Suppressor macrophage treated with lipopolysaccharide for 4 hours (primary cell): ENCODE data around the gene PSMD3.

Experiments used
- DNase-seq: peaks from one replicate; pipeline ENCODE4 v3.0.0-alpha.2; 2020

PSMD3 gene

DNA sequence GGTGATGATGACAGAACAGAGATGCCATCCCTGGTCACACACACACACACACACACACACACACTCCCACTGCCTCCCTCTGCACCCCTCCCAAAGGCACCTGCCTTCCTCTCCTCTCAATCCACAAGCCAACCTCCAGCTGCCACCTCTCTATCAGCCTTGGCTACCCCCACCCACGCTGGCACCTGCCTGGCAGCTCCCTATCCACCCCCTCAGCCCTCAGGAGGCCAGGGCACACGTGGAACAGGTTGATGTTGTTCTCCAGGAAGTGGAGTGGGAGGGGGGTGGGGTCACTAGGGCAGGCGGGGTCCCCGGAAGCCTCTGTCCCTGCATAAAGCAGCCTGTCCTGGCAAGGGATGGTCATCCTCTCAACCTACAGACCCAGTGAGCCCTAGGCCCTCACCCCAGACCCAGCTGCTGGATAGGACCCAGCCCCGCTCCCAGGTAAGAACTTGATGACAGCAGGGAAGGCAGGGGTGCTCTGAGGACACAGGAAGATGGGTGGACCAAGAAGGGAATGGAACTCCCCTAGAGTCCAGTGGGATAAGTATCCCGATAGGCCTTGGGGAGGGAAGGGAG, 17.9 kb upstream of the PSMD3 start, which contains the start of gene GSDMA:
GSDMA (plus strand) TSS at position 363 of the 579 bp plus-strand sequence. CDS start 2,684 bp downstream, outside the sequence.
- DNase-seq = no peak

DNA sequence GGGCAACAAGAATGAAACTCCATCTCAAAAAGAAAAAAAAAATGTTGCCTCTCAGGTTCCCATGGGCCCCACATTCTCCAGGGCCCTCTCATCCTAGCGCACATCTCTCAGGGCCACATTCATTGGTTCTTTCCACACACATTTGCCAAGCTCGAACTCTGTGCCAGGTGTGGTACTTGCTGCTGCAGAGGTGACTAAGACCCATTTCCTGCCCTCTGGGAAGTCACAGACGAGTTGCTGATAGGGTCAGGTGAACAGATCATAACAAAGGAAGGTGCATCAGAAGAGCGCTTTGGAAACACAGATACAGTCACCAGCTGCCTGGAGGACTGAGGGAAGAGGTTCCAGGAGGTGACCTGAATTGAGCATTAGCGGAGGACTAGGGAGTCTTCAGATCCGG, 16.8 kb upstream of the PSMD3 start:
- no peak for DNase-seq

DNA sequence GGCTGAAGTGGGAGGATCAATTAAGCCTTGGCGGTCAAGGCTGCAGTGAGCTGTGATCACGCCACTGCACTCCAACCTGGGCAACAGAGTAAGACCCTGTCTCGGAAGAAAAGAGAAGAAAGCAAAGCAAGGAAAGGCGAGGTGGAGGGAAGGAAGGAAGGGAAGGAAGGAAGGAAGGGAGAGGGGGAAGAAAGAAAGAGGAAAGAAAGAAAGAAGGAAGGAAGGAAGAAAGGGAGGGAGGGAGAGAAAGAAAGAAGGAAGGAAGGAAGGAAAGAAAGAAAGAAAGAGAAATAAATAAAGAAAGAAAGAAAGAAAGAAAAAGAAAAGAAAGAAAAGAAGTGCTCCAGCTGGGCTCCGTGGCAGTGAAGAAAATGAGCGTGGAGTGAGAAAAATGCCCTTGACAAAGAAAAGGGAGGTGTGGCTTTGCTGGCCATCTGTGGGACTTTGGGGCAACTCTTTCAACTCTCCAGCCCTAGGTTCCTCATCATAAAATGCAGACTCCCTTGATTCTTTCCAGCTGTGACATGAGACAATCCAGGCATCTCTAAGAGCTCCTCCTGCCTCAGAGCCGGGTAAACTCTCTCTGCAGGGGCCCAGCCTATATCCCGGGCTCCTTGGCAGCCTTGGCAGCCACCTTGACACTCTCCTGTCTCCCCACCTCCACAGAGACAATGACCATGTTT, 15.4 kb upstream of the PSMD3 start:
- no peak for DNase-seq

DNA sequence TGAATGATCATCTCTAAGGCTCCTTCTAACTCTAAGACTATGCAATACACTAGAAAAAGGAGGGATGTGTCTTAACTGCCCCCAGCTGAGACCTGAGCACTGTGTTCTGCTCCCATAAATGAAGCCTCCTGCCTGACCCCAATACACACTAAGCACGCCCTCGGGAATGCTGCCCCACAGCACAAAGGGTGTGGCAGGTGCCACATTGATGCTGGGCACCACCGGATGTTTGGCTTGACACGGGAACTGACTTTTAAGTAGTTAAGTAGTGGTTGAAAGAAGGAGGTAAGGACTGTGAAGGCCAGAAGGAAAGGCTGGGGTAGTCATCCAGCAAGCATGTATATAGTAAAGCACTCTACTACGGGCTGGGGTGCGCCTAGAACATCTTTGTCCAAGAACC, 13.8 kb upstream of the PSMD3 start:
- no peak for DNase-seq

DNA sequence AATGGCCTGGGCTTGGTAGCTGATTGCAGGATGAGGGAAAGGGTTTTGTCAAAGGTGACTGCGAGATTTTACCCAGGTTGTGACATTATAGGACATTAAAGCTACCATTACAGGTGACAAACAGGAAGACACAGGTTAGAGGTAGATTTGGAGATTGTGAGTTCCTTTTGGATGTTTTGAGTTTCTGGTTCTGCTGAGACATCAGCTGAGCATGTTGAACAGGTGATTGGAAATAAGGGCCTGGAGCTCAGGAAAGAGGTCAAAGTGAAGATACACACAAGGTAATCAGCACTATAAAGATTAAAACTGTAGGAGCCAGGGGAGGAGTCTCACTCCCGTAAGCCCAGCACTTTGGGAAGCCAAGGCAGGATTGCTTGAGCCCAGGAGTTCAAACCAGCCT, 11.8 kb upstream of the PSMD3 start:
- DNase-seq = no peak

DNA sequence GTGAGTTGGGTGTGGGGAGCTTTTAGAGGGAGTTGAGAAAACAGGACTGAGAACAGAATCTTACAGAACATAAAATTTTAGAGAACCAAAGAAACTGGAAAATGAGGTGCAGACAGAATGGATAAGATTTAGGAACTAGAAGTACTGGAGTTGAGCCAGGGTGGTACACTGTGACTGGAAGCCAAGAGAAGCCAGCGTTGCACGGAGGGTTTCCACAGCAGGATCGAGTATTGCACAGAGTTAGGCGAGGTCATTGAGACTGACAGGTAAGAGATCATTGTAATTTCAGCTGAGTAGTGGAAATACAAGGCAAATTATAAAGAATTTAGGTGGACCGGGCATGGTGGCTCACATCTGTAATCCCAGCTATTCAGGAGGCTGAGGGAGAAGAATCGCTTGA, 11.2 kb upstream of the PSMD3 start:
- DNase-seq = peak; percentile 56

DNA sequence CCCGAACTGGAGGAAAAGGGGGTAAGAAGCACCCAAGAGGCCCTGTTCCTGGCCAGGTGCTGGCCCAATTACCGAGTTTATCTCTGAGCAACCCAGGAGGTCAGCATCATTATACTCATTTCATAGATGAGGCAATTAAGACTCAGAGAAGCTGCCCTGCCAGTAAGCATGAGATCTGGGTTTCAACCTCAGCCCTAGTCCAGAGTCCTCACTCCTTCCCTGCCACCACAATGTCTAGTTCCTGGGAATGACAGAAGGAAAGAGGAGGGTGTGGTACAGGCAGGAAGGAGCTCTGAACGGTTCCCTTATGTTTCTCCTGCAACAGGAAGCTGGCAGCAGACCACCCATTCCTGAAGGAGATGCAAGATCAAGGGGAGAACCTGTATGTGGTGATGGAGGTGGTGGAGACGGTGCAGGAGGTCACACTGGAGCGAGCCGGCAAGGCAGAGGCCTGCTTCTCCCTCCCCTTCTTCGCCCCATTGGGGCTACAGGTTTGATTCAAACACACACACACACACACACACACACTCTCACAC, 10.4 kb upstream of the PSMD3 start:
- no peak for DNase-seq

DNA sequence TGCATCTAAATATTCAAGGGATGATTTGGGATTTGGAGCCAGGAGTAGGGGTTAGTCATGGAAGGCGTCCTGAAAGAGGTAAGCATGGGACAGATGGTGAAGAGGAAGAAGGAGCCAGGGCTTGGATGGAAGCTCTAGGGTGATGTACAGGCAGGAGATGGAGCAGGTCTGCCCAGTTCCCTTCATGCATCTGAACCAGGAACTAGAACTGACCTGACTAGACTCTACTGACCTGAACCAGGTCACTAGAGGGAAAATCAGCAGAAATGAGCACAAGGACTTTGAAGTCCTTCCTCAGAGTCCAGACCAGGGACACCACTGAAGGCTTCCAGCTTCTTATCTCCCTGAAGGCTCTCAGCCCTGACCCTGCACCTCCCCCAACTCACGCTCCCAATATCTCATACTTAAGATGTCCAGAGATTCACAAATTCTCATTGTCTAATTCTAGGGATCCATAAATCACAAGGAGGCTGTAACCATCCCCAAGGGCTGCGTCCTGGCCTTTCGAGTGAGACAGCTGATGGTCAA, 9.5 kb upstream of the PSMD3 start:
- no peak for DNase-seq

DNA sequence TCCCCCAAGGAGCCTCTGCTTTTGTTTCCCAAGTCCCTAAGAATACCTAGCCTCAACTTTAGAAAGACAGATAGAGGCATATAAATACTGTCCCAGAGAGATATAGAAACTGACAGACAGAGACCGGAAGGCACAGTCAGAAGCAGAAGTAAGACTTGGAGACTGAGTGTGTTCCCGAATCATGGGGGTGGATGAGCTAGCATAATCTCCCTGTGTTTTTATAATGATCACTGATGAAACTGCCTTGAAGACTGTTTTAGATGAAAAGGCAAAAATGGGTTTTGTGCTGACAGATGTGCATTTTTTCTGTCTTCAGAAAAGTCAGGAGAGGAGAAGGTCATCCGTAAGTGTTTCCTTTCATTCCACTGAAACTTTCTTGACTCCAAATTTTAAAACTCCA, 8.3 kb upstream of the PSMD3 start:
- peak; percentile 86 for DNase-seq

DNA sequence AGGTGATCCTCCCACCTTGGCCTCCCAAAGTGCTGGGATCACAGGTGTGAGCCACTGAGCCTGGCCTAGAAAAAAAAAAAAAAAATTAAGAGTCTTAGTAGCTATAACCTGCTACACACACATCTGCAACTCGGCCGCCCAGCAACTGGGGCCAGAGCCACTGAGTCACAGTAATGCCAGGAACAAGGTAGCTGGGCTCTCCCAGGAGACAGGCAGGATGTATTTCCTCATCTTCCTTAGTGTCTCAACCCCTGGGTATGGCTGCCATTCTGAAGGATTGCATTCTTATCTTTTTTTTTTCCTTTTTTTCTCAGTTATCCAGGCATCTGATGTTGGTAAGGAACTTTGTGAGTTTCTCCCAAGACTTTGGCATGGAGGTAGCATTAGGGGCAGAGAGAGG, 7.1 kb upstream of the PSMD3 start:
- peak; percentile 32 for DNase-seq

DNA sequence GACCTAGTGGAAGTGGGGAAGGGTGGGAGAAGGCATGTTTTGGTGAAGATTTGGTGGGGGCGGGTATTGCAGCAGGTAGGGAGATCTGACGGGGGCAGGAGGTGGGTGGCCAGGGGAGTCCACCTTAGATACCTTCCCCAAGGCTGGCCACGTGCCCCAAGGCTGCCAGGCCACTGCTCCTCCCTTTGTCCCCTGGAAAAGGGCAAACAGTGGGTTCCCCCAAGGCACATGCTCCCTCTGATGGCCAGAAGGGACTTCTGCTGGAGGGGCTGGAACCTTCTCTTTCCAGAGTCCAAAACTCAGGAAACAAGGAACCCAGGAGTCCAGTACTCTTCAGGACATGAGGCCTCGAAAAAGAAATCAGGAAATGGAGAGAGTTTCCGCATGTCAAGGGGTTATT, 6.2 kb upstream of the PSMD3 start:
- no peak for DNase-seq

DNA sequence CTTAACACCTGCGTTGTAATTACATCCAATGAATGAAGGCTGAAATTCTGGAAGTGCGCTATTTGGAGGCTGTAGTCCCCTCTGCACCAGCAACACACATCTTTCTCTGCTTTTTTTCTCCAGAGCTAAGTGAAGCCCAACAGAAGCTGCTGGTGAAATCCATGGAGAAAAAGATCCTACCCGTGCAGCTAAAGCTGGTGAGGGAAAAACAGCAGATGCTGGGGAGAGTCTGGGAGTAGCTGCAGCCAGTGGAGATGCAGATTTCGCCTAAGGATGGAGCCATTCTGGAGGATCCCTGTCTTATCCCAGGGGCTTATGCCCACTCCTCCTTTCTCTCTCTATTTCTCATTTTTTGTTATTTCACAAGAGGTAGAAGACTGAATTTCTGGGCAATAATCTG, 4.8 kb upstream of the PSMD3 start:
- no peak for DNase-seq

DNA sequence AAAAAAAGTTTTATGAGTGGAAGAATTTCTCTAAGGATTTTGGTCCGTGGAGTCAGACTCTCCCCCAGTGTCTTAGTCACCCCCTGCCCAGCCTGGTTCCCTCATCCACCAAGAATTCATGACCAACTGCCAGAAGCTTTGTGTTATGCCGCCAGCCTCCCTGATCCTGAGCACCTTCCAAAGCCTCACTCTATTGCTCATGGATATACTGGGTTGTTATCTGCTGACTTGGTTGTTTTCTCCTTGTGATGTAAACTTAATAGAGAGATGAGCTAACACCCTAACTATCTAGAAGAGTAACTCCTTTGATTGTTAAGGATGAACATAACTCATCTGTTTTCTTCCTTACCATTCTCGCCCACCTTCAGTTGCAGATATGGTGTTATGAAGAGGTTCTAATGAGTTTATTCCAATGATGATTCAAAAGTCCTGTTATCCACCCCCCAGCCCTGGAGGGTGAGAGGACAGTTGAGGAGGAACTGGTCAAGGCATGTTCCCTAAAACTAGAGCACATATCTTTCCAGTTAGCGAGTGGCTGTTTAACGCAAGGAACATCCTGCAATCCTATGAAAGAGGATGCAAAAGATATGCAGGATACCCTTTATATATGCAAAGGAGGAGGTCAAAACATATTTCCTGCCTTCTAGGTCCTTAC, 1.5 kb upstream of the PSMD3 start:
- DNase-seq = peak; percentile 20

DNA sequence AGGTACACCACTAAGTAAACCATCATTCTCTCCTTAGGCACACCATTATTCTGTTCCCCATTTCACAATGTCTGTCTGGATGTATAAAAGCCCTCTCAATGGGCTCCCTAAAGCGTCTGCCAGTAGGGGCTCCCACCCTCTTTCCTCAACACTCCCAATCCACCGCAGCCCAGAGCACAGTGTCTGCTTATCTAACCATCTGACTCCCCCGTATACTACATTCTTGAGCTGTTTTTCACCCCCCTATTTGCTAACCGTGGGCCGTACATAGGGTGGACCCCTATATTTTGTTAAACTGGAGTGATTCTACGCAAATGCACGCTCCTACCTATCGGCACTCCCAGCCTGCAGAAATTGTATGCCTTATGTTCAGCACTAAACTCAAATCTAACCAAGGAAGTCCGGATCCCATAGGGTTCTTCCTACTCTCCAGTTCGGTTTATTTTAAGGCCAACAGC, 685 bp upstream of the PSMD3 start:
- peak; percentile 15 for DNase-seq

DNA sequence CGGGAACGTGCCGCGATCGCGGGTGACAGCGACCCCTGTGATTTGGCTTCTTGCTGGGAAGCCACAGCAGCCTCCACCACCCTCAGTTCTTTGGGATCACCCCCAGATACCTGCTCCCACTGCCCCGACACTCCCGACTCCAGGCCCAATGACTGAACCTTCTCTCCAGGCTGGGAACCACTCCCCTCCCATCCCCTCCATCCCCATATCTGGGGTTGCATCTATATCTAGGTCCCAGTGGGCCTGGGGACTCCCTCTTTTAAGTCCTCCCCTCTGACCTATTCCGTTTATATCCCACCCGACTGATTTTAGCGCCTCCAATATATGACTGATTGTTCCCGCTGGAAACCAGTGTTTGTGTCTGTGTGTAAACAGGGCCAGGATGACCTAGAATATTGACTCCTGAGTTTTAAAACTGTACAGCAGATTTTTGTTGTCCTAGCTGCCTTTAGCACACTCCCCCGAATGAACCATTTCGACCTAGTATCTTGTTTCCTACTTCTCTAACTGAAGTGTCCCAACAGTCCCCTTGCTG, 667 bp downstream of the PSMD3 start:
- peak; percentile 14 for DNase-seq

DNA sequence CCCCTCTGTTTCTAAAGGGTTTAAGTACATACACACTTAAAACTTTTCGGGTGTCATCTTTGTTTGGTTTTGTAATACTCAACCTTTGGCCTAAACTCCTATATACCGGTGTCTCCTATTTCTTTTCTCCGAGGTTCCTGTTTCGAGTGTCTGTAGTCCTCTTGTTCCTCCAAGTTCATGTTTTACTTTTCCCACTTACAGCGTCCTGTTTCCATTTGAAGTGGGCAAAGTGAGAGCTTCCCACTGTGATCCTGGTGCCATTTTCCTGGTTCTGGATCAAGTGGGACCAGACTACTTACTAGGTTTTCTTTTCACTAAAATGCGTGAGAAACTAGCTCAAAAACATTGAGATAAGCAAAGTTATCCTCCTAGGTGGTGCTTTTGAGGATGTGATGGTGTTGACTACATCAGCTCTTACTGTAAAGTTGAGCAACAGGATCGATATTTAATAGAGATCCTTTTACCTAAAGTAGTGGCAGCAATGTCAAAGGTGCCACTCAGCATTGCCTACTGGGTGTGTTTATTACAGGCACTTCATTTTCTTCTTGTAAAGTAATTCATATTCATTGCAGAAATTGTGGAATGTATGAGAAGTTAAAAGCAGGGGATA, 1.3 kb downstream of the PSMD3 start:
- peak; percentile 24 for DNase-seq

DNA sequence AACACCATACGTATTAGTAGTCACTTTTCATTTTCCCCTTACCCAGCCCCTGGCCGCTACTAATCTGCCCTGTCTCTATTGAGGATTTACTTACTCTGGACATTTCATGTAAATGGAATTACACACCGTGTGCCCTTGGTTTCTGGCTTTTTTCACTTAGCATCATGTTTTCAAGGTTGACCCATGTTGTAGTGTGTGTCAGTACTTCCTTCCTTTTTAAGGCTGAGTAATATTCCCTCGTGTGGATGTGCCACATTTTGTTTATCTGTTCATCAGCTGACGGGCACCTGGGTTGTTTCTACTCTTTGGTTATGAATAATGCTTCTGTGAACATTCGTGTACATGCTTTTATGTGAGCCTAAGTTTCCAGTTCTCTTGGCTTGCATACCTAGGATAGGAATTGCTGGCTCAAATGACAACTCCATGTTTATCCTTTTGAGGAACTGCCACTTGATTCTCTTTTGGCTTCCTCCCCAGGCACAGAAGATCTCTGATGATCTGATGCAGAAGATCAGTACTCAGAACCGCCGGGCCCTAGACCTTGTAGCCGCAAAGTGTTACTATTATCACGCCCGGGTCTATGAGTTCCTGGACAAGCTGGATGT, 7.7 kb downstream of the PSMD3 start:
- DNase-seq = no peak

DNA sequence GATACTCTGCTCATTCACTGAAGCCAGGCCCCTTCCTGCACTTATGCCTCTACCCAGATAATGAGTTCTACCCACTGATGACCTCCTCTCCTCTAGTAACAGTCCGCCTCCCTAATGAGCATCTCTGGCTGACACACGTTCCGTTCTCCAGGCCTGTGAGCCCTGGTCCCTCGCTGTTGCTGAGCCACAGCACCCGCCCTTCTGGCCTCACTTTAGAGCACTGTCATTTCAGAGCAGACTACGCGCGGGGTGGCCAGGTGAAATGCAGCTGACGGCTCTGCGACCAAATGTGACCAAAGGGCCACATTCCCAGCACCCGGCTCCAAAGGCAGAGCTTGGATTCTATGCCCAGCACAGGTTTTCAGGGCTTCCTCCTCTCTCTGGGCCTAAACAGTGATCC, 13.8 kb downstream of the PSMD3 start:
- no peak for DNase-seq

DNA sequence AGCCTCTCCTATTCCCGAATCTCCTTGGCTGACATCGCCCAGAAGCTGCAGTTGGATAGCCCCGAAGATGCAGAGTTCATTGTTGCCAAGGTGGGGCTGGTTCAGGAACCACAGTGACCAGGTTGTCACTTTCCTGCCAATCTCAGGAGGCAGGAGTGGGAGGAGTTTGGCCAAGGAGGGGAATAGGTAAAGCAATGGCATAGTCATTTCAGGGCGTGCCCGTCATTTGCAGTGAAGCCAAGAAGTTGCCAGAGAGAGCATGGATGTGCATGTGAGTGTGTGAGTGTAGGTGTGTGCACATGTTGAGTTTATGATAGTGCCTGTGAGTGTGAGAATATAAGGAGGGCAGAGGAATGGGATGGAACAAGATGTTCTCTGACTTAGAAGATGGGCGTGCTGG, 14.8 kb downstream of the PSMD3 start:
- no peak for DNase-seq

DNA sequence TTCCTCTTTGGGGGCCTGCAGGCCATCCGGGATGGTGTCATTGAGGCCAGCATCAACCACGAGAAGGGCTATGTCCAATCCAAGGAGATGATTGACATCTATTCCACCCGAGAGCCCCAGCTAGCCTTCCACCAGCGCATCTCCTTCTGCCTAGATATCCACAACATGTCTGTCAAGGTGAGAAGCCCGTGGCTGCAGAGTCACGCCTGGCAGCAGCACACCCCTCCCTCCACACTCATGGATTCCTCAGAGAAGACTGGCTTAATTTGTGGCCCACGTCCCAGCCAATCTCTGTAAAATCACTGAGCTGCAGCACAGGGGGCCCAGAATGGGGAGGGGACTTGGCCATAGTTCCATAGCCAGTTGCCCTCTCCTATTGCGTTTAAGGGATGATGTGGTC, 15.6 kb downstream of the PSMD3 start:
- DNase-seq = no peak

DNA sequence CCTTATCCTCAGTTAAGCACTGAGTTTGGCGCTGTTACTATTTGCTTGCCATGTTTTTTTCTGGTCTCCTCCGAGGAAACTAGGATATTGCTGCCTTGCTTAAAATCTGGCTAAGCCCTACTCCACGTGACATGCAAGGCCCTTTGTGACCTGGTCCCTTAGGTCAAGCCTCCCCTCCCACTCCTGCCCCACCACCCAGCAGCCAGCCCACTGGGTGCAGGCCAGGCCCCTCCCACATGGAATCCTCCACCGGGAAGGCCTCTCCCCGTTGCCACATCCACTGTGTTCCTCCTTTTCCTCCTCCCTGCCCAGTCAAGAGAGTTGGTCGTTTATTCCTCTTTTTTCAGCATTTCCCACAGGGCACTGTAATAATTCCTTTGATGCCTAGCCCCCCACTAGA, 16.2 kb downstream of the PSMD3 start:
- peak; percentile 18 for DNase-seq

DNA sequence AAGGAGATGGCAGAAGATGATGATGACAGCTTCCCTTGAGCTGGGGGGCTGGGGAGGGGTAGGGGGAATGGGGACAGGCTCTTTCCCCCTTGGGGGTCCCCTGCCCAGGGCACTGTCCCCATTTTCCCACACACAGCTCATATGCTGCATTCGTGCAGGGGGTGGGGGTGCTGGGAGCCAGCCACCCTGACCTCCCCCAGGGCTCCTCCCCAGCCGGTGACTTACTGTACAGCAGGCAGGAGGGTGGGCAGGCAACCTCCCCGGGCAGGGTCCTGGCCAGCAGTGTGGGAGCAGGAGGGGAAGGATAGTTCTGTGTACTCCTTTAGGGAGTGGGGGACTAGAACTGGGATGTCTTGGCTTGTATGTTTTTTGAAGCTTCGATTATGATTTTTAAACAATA, 16.9 kb downstream of the PSMD3 start:
- DNase-seq = no peak

DNA sequence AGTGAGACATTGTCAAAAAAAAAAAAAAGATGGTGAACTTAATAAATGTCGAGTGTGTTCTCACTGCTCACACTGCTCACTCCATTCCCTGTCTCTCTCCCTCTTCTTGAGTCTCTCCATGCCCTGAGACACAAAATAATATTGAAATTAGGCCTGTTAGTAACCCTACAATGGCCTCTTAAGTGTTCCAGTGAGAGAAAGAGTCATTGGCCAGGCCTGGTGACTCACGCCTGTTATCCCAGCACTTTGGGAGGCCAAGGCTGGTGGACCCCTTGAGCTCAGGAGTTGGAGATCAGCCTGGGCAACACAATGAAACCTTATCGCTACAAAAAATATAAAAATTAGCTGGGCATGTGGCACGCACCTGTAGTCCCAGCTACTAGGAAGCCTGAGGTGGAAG, 18.5 kb downstream of the PSMD3 start:
- DNase-seq = no peak
